Measurements from ENCODE around the gene KRTAP10-9. TPM values are rescaled to one million over a fixed set of nuclear protein-coding genes. Genes with fewer than 3 reads are reported as not detected.

KRTAP10-9 gene
- total RNA-seq, 2 donors from 2014 or later = not detected

- Histone ChIP-seq H3K9me3 (ENCODE audit: control insufficient read depth, low read length) (peaks cover 28% of the 10 kb centered on the region), H3K27ac (ENCODE audit: low read depth, low read length) (no peak within 1 kb of the TSS), H3K4me3 (ENCODE audit: low read length) (no peak within 1 kb of the TSS), H3K36me3 (ENCODE audit: control insufficient read depth, insufficient read depth, low read length) (no peaks in the 10 kb centered on the region), H3K9ac (ENCODE audit: extremely low read depth, low read length, poor library complexity, severe bottlenecking) (no peak within 1 kb of the TSS), H3K27me3 (ENCODE audit: control insufficient read depth, insufficient read depth, low read length, poor library complexity, severe bottlenecking) (no peaks in the 10 kb centered on the region), H3K4me1 (ENCODE audit: control insufficient read depth, insufficient read depth, low read length) (no peaks in the 10 kb centered on the region)
- peaks cover 40% of the 10 kb centered on the region for H3K9me3 Mint-ChIP-seq
- H3K27ac Mint-ChIP-seq = no peak within 1 kb of the TSS
- no peak for DNase-seq
- no peak within 1 kb of the TSS for H3K4me3 Mint-ChIP-seq
- peaks cover 2% of the 10 kb centered on the region for H3K4me1 Mint-ChIP-seq
- no peak for TF ChIP-seq CTCF (conservative IDR thresholded peaks at IDR 0.05)
- no peaks in the 10 kb centered on the region for H3K36me3 Mint-ChIP-seq (ENCODE audit: low read depth)
- WGBS, 2 experiments (ENCODE audit: insufficient coverage in 1 of 2, insufficient read length in 1 of 2) = 86% methylated on average over 12 to 19 of the region's 19 CpGs
- peaks cover 8% of the 10 kb centered on the region for H3K27me3 Mint-ChIP-seq (ENCODE audit: insufficient read depth)
Measured at GRCh38 chr21:44666401-44667320, 39.8 kb downstream of the KRTAP10-9 start, which contains the start of gene KRTAP12-2. Gene KRTAP12-2 (minus strand): TSS chr21:44666927. CDS start chr21:44666886, 41 bp downstream.

GRCh38 chr21:44667612-44668011 lies 40.7 kb downstream of the KRTAP10-9 start:
- Mint-ChIP-seq H3K36me3 (ENCODE audit: low read depth) (no peaks in the 10 kb centered on the region), H3K9me3 (peaks cover 47% of the 10 kb centered on the region), H3K27ac (no peak overlapping the region), H3K4me3 (no peak overlapping the region), H3K4me1 (no peaks in the 10 kb centered on the region), H3K27me3 (ENCODE audit: insufficient read depth) (peaks cover 8% of the 10 kb centered on the region)
- H3K36me3 ChIP-seq (ENCODE audit: control insufficient read depth, insufficient read depth, low read length) = no peaks in the 10 kb centered on the region
- no peak overlapping the region for H3K9ac ChIP-seq (ENCODE audit: extremely low read depth, low read length, poor library complexity, severe bottlenecking)
- no peak overlapping the region for H3K4me3 ChIP-seq (ENCODE audit: low read length)
- WGBS, 2 experiments (ENCODE audit: insufficient coverage in 1 of 2, insufficient read length in 1 of 2) = 60 to 84% methylated on average over 1 of the region's 1 CpG
- H3K27ac ChIP-seq (ENCODE audit: low read depth, low read length) = no peak overlapping the region
- H3K27me3 ChIP-seq (ENCODE audit: control insufficient read depth, insufficient read depth, low read length, poor library complexity, severe bottlenecking) = no peaks in the 10 kb centered on the region
- no peaks in the 10 kb centered on the region for H3K4me1 ChIP-seq (ENCODE audit: control insufficient read depth, insufficient read depth, low read length)
- no peak for TF ChIP-seq CTCF (conservative IDR thresholded peaks at IDR 0.05)
- DNase-seq = no peak
- peaks cover 38% of the 10 kb centered on the region for H3K9me3 ChIP-seq (ENCODE audit: control insufficient read depth, low read length)

GRCh38 chr21:44670642-44671432 lies 43.9 kb downstream of the KRTAP10-9 start:
- Mint-ChIP-seq H3K27me3 (ENCODE audit: insufficient read depth) (peaks cover 8% of the 10 kb centered on the region), H3K9me3 (peaks cover 59% of the 10 kb centered on the region), H3K36me3 (ENCODE audit: low read depth) (peaks cover 3% of the 10 kb centered on the region), H3K27ac (no peak overlapping the region), H3K4me1 (no peaks in the 10 kb centered on the region), H3K4me3 (no peak overlapping the region)
- H3K9ac ChIP-seq (ENCODE audit: extremely low read depth, low read length, poor library complexity, severe bottlenecking) = no peak overlapping the region
- no peaks in the 10 kb centered on the region for H3K27me3 ChIP-seq (ENCODE audit: control insufficient read depth, insufficient read depth, low read length, poor library complexity, severe bottlenecking)
- peaks cover 50% of the 10 kb centered on the region for H3K9me3 ChIP-seq (ENCODE audit: control insufficient read depth, low read length)
- DNase-seq = no peak
- 93% methylated on average over 3 of the region's 3 CpGs for WGBS, 2 experiments (ENCODE audit: insufficient coverage in 1 of 2, insufficient read length in 1 of 2)
- H3K4me1 ChIP-seq (ENCODE audit: control insufficient read depth, insufficient read depth, low read length) = no peaks in the 10 kb centered on the region
- H3K4me3 ChIP-seq (ENCODE audit: low read length) = no peak overlapping the region
- H3K27ac ChIP-seq (ENCODE audit: low read depth, low read length) = no peak overlapping the region
- no peak for TF ChIP-seq CTCF (conservative IDR thresholded peaks at IDR 0.05)
- no peaks in the 10 kb centered on the region for H3K36me3 ChIP-seq (ENCODE audit: control insufficient read depth, insufficient read depth, low read length)

Measured in endodermal cell (in vitro differentiated cells).